Tibial artery (tissue), 4 donors: ENCODE data around the gene PATJ.

ENCODE experiments used
- DNase-seq, 2 donors: peaks; one replicate each; pipeline ENCODE4 v3.0.0-alpha.2; 2019
- H3K27ac ChIP-seq, 2 donors: fragments of 200-600 bp; sonication (generic) in 1 of 2; 1 replicate in 1 of 2; 2 replicates in 1 of 2; pipeline ENCODE4 v1.5.1; 2018 to 2019; ENCODE audit warnings: mild to moderate bottlenecking in 1 of 2
- H3K27me3 ChIP-seq, 2 donors: fragments of 200-600 bp; sonication (generic) in 1 of 2; one replicate each; pipeline versions ENCODE4 v1.5.1 to v1.6.0; 2016 to 2019
- H3K36me3 ChIP-seq, 3 donors: fragments of 200-600 bp; sonication (generic) in 2 of 3; one replicate each; pipeline ENCODE4 v1.5.1; 2016 to 2019; ENCODE audit warnings: mild to moderate bottlenecking in 2 of 3
- H3K4me1 ChIP-seq, 4 donors: fragments of 200-600 bp; sonication (generic) in 2 of 4; 1 replicate in 3 of 4; 2 replicates in 1 of 4; pipeline ENCODE4 v1.5.1; 2016 to 2019
- H3K4me3 ChIP-seq, 2 donors: fragments of 200-600 bp; sonication (generic) in 1 of 2; 1 replicate in 1 of 2; 2 replicates in 1 of 2; pipeline ENCODE4 v1.5.1; 2018 to 2019; ENCODE audit warnings: mild to moderate bottlenecking in 2 of 2
- H3K9me3 ChIP-seq, 3 donors: fragments of 200-600 bp; sonication (generic) in 1 of 3; one replicate each; pipeline ENCODE4 v1.5.1; 2016 to 2019
- CTCF ChIP-seq, 2 experiments: fragments of 200-600 bp in 1 of 2; fragments of 450-650 bp in 1 of 2; IDR thresholded peaks; one replicate each; pipeline ENCODE4 v1.5.1; 2017 to 2019; ENCODE audit warnings: antibody characterized with exemption in 2 of 2, mild to moderate bottlenecking in 1 of 2, moderate library complexity in 1 of 2
- intact Hi-C: fragments of 100-400 bp; cut with DNase I; formaldehyde crosslinking; loops from one replicate; pipeline ENCODE4 v1.15.0; 2023; ENCODE audit warnings: low total_unique reads

PATJ gene

GRCh38 chr1:61898658-61899057 is 156.4 kb downstream of the PATJ start:
- Histone ChIP-seq H3K27ac (no peak overlapping the region), H3K4me1 (no peaks in the 10 kb centered on the region), H3K9me3 (no peaks in the 10 kb centered on the region), H3K4me3 (no peak overlapping the region), H3K36me3 (peaks cover 0 to 16% (median 10%) of the 10 kb centered on the region in 3 donors), H3K27me3 (no peaks in the 10 kb centered on the region)
- no peak for TF ChIP-seq CTCF (IDR thresholded peaks at IDR 0.05)
- DNase-seq = no peak
- intact Hi-C loops = no loop called here

DNA sequence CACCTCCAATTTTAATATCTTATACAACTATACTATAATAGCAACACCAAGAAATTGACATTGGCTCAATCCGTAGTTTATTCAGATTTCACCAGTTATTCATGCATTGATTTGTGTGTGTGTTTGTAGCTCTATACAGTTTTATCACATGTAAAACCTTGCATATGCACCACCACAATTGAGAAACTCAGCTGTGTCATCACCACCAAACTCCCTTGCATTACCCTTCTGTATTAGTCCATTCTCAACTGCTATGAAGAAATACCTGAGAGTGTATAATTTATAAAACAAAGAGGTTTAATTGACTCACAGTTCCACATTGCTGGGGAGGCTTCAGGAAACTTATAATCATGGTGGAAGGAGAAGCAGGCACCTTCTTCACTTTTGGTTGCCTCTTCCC is 162.1 kb downstream of the PATJ start:
- intact Hi-C loops = no loop called here
- no peaks in the 10 kb centered on the region for H3K9me3 ChIP-seq
- no peak for TF ChIP-seq CTCF (IDR thresholded peaks at IDR 0.05)

GRCh38 chr1:61907102-61907501 is 164.8 kb downstream of the PATJ start:
- Histone ChIP-seq H3K9me3 (no peaks in the 10 kb centered on the region), H3K27ac (no peak overlapping the region), H3K4me1 (peaks cover 0 to 15% (median 3%) of the 10 kb centered on the region in 4 donors), H3K4me3 (no peak overlapping the region), H3K36me3 (peaks cover 0 to 32% (median 13%) of the 10 kb centered on the region in 3 donors), H3K27me3 (no peaks in the 10 kb centered on the region)
- intact Hi-C loops = no loop called here
- no peak for TF ChIP-seq CTCF (IDR thresholded peaks at IDR 0.05)
- DNase-seq = no peak

More for the DNA sequence above, 162.1 kb downstream of the PATJ start:
- Histone ChIP-seq H3K36me3 (peaks cover 0 to 22% (median 18%) of the 10 kb centered on the region in 3 donors), H3K27me3 (no peaks in the 10 kb centered on the region), H3K4me1 (peaks cover 0 to 15% (median 3%) of the 10 kb centered on the region in 4 donors), H3K27ac (no peak overlapping the region), H3K4me3 (no peak overlapping the region)
- no peak for DNase-seq

- intact Hi-C loops = no loop called here
- no peaks in the 10 kb centered on the region for H3K9me3 ChIP-seq
- H3K36me3 ChIP-seq = peaks cover 0 to 37% (median 13%) of the 10 kb centered on the region in 3 donors
- H3K27me3 ChIP-seq = no peaks in the 10 kb centered on the region
- no peak for TF ChIP-seq CTCF (IDR thresholded peaks at IDR 0.05)
- no peak for DNase-seq
- peaks cover 0 to 23% (median 3%) of the 10 kb centered on the region in 4 donors for H3K4me1 ChIP-seq
- no peak overlapping the region for H3K27ac ChIP-seq
- H3K4me3 ChIP-seq = no peak overlapping the region
These were observed 167.8 kb downstream of the PATJ start for GRCh38 chr1:61910035-61910434.

DNA sequence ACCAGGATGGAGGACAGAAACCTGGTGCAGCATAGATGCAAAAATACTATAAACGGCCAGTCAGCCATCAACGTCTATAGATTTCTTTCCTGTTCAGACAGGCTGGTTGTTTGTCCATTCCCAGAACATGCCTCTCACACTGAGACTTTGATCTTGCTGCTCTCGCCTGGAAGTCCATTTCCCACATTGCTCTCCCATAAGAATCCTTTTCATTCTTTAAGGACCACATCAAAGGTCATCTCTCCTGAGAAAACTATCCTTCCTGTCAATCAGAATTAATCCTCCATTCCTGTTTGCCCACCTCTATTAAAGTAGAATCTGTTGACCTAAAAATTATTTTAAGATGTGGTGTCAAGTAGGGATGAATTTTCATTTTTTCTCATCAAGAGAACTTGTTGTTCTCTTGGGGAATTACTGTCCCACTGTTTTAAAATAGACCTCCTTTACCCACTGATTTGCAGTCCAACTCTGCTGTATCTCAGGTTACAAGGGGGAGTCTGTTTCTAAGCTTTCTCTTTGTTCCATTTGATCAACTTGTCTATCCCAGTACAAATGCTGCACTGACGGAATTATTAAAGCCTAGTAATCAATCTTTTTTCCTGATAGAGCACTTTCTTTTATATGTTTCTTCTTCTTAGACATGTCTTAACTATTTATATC is 172.7 kb downstream of the PATJ start:
- Histone ChIP-seq H3K9me3 (no peaks in the 10 kb centered on the region), H3K27me3 (no peaks in the 10 kb centered on the region), H3K4me1 (peaks cover 0 to 8% (median 0%) of the 10 kb centered on the region in 4 donors), H3K4me3 (no peak overlapping the region), H3K36me3 (peaks cover 0 to 23% (median 7%) of the 10 kb centered on the region in 3 donors), H3K27ac (no peak overlapping the region)
- no peak for DNase-seq
- TF ChIP-seq CTCF (IDR thresholded peaks at IDR 0.05) = no peak
- intact Hi-C loops = no loop called here
